Measurements from ENCODE around the gene PPP3R1.

- TF ChIP-seq CTCF (IDR thresholded peaks at IDR 0.05) (no peak), POLR2A (IDR thresholded peaks at IDR 0.05) (no peak)
Measured at GRCh38 chr2:68158134-68158447, 94.2 kb downstream of the PPP3R1 start.
